ENCODE data around the gene NUDT7.

Gene NUDT7

DNA sequence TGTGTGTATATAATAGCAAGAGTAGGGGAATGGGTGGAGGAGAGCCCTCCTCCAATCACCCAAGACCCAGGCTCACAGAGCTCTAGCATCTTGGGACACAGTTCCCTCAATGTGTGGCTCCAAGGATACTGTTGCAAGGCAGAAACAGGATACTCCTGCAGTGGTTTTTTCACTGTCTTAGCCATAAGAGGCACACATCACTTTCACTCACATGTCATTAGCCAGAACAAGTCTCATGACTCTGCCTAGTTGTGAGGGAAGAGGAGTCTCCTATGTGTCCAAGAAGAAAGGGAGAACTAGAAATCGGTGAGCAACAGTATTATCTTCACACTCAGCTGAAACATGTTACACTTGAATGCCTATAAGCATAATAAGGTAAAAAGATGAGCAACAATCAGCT is 11.1 kb upstream of the NUDT7 start:
- Histone ChIP-seq H3K27me3 (ENCODE audit: insufficient read depth, poor library complexity, severe bottlenecking) (no peaks in the 10 kb centered on the region), H3K4me3 (replicated peaks; ENCODE audit: insufficient read depth, low read length) (no peak overlapping the region), H3K27ac (replicated peaks) (no peak overlapping the region)
- DNase-seq (ENCODE audit: low read depth in 1 of 2, low spot score in 1 of 2) = no peak
- no peak for TF ChIP-seq REST (IDR thresholded peaks at IDR 0.05; ENCODE audit: insufficient replicate concordance, low read depth)
- no peak for TF ChIP-seq SPI1 (IDR thresholded peaks at IDR 0.05; ENCODE audit: borderline replicate concordance, low read depth)
- no peak for TF ChIP-seq CTCF (IDR thresholded peaks at IDR 0.05; ENCODE audit: insufficient read depth, low read length)
- TF ChIP-seq POLR2AphosphoS5 (IDR thresholded peaks at IDR 0.05; ENCODE audit: low read depth) = no peak
- TF ChIP-seq GABPA (IDR thresholded peaks at IDR 0.05; ENCODE audit: low read depth) = no peak

DNA sequence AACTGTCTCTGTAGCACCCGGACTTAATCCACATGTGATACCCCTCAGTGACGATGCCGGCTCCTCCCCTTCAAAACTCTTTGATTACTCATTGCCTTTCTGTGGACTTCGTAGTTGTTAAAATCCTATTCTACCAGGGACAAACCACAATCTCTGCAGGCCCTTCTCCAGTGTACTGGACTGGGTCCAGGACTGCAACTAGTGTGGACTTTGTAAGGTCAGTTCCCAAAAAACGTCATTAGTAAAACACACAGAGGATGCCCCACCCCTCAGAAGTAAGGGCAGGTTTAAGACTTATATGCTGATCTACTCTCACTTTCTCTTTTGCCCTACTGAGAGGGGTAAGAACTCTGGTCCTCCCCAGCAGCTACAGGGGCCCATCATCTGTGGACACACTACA is 10.5 kb upstream of the NUDT7 start:
- TF ChIP-seq CTCF (IDR thresholded peaks at IDR 0.05; ENCODE audit: insufficient read depth, low read length) (no peak), SPI1 (IDR thresholded peaks at IDR 0.05; ENCODE audit: borderline replicate concordance, low read depth) (no peak), GABPA (IDR thresholded peaks at IDR 0.05; ENCODE audit: low read depth) (no peak)
- H3K4me3 ChIP-seq (replicated peaks; ENCODE audit: insufficient read depth, low read length) = no peak overlapping the region
- no peak for DNase-seq (ENCODE audit: low read depth in 1 of 2, low spot score in 1 of 2)
- H3K27ac ChIP-seq (replicated peaks) = no peak overlapping the region
- no peaks in the 10 kb centered on the region for H3K27me3 ChIP-seq (ENCODE audit: insufficient read depth, poor library complexity, severe bottlenecking)

GRCh38 chr16:77715145-77715544 is 7.2 kb upstream of the NUDT7 start:
- no peak overlapping the region for H3K4me3 ChIP-seq (replicated peaks; ENCODE audit: insufficient read depth, low read length)
- DNase-seq (ENCODE audit: low read depth in 1 of 2, low spot score in 1 of 2) = no peak
- H3K27ac ChIP-seq (replicated peaks) = no peak overlapping the region
- TF ChIP-seq REST (IDR thresholded peaks at IDR 0.05; ENCODE audit: insufficient replicate concordance, low read depth) (no peak), SPI1 (IDR thresholded peaks at IDR 0.05; ENCODE audit: borderline replicate concordance, low read depth) (no peak), CTCF (IDR thresholded peaks at IDR 0.05; ENCODE audit: insufficient read depth, low read length) (no peak), POLR2AphosphoS5 (IDR thresholded peaks at IDR 0.05; ENCODE audit: low read depth) (no peak), GABPA (IDR thresholded peaks at IDR 0.05; ENCODE audit: low read depth) (no peak)
- H3K27me3 ChIP-seq (ENCODE audit: insufficient read depth, poor library complexity, severe bottlenecking) = no peaks in the 10 kb centered on the region

DNA sequence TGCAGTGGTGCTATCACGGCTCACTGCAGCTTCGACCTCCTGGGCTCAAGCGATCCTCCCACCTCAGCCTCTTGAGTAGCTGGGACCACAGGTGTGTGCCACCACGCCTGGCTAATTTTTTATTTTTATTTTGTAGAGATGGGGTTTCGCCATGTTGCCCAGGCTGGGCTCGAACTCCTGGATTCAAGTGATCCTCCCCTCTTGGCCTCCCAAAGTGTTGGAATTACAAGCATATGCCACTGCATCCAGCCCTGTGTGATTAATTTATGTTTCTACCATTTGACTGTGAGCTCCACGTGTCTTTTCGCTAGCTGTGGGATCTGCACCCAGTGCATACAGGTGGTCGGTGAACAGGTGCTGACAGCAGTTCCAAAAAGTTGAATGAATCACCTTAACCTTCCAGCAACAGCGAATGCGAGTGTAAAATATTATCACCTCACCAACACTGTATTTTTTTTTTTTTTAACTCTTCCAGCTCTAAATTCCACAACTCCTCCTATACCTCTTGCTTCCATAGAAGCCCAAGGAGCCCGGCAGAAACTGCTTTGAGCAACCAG is 484 bp upstream of the NUDT7 start:
- TF ChIP-seq POLR2AphosphoS5 (IDR thresholded peaks at IDR 0.05; ENCODE audit: low read depth) (no peak), SPI1 (IDR thresholded peaks at IDR 0.05; ENCODE audit: borderline replicate concordance, low read depth) (no peak), CTCF (IDR thresholded peaks at IDR 0.05; ENCODE audit: insufficient read depth, low read length) (no peak), GABPA (IDR thresholded peaks at IDR 0.05; ENCODE audit: low read depth) (no peak), REST (IDR thresholded peaks at IDR 0.05; ENCODE audit: insufficient replicate concordance, low read depth) (no peak)
- H3K4me3 ChIP-seq (replicated peaks; ENCODE audit: insufficient read depth, low read length) = peak overlapping the region; percentile 20
- no peaks in the 10 kb centered on the region for H3K27me3 ChIP-seq (ENCODE audit: insufficient read depth, poor library complexity, severe bottlenecking)
- peak overlapping the region; percentile 53 for H3K27ac ChIP-seq (replicated peaks)
- no peak for DNase-seq (ENCODE audit: low read depth in 1 of 2, low spot score in 1 of 2)
